K562 (cell line): ENCODE data around the gene CSNK1G3. TPM values are rescaled to one million over a fixed set of nuclear protein-coding genes. Genes with fewer than 3 reads are reported as not detected.

Experiments
- ATAC-seq: fragments of 200-7000 bp; cut with Tn5 transposase; 3 replicates; pipeline ENCODE4 v1.9.1; 2020; ENCODE audit warnings: moderate library complexity
- BruUV-seq: library from RNA; stranded (reverse); fragments of 400-500 nt; replicated peaks from 2 replicates; lab custom pipeline; 2021; lab: Mats Ljungman, UMichigan
- CTCF ChIA-PET: fragments of 300-600 bp; formaldehyde crosslinking; extraction: SDS; loops from one replicate; lab custom pipeline; 2021; ENCODE audit warnings: low intra/inter-chr PET ratio; lab: Yijun Ruan, JAX
- POLR2A ChIA-PET: fragments of 300-600, 350-650 bp; sonication (Branson Sonifier 250); formaldehyde crosslinking; extraction: SDS; loops from one replicate; lab custom pipeline; 2021; ENCODE audit warnings: antibody characterized with exemption, inconsistent platforms; lab: Yijun Ruan, JAX
- DNase-seq, 4 experiments: peaks; one replicate each; pipeline versions ENCODE4 v3.0.0 to v3.0.0-alpha.2; 2011 to 2018; ENCODE audit warnings: low spot score in 3 of 4, mixed read lengths in 3 of 4; ENCODE audit errors: extremely low read depth in 1 of 4
- FAIRE-seq: peaks from 2 replicates; lab custom pipeline; 2011; peaks lifted over from hg19 to GRCh38; lab: Jason Lieb, UNC
- H2AFZ ChIP-seq: 2 replicates; pipeline ENCODE4 v1.6.0; 2011; ENCODE audit warnings: low read depth, low read length, control low read depth, inconsistent platforms
- H3K27ac ChIP-seq: fragments of 200-600 bp; 3 replicates; pipeline ENCODE4 v1.8.0; 2011; ENCODE audit warnings: low read depth, mild to moderate bottlenecking, control low read depth, inconsistent platforms, low read length, moderate library complexity, mixed read lengths; ENCODE audit errors: extremely low read depth
- H3K27me3 ChIP-seq, 2 experiments: fragments of 300-600 bp in 1 of 2; 2 replicates in 1 of 2; 3 replicates in 1 of 2; pipeline versions ENCODE4 v1.6.0 to v1.8.0; 2011; ENCODE audit warnings: inconsistent platforms in 2 of 2, low read length in 2 of 2, mild to moderate bottlenecking in 1 of 2, mixed read lengths in 1 of 2, moderate library complexity in 1 of 2; ENCODE audit not compliant: control insufficient read depth in 2 of 2, insufficient read depth in 2 of 2
- H3K36me3 ChIP-seq: fragments of 300-600 bp; 3 replicates; pipeline ENCODE4 v1.8.0; 2011; ENCODE audit warnings: mild to moderate bottlenecking, low read length, inconsistent platforms; ENCODE audit not compliant: control insufficient read depth, insufficient read depth
- H3K4me1 ChIP-seq, 2 experiments: fragments of 200-600 bp in 1 of 2; replicated peaks in 1 of 2; 2 replicates in 1 of 2; 3 replicates in 1 of 2; pipeline versions ENCODE4 v1.5.1 to v1.8.0; 2011; ENCODE audit warnings: inconsistent platforms in 2 of 2, low read length in 2 of 2, mild to moderate bottlenecking in 1 of 2, mixed read lengths in 1 of 2, moderate library complexity in 1 of 2; ENCODE audit not compliant: control insufficient read depth in 2 of 2, insufficient read depth in 2 of 2
- H3K4me2 ChIP-seq: 2 replicates; pipeline ENCODE4 v1.6.1; 2011; ENCODE audit warnings: low read length, control low read depth, inconsistent platforms, mixed read lengths; ENCODE audit not compliant: insufficient read depth
- H3K4me3 ChIP-seq: fragments of 200-600 bp; sonication (generic), shearing (Covaris generic); 2 replicates; pipeline ENCODE4 v1.5.1; 2016; ENCODE audit warnings: control low read depth, inconsistent platforms
- H3K79me2 ChIP-seq: fragments of 200-600 bp; 3 replicates; pipeline ENCODE4 v1.8.0; 2011; ENCODE audit warnings: low read length, inconsistent platforms; ENCODE audit not compliant: control insufficient read depth, insufficient read depth
- H3K9ac ChIP-seq, 2 experiments: 2 replicates each; pipeline versions ENCODE4 v1.6.0 to v1.6.1; 2011; ENCODE audit warnings: low read depth in 2 of 2, low read length in 2 of 2, control low read depth in 1 of 2, inconsistent platforms in 1 of 2, mild to moderate bottlenecking in 1 of 2, mixed read lengths in 1 of 2; ENCODE audit not compliant: insufficient read depth in 1 of 2
- H3K9me1 ChIP-seq: one replicate; pipeline ENCODE4 v1.6.0; 2011; ENCODE audit warnings: inconsistent platforms, mild to moderate bottlenecking, low read length, moderate library complexity; ENCODE audit not compliant: control insufficient read depth, insufficient read depth
- H3K9me3 ChIP-seq: replicated peaks from 2 replicates; pipeline ENCODE4 v1.5.1; 2011; ENCODE audit warnings: low read depth, low read length, inconsistent platforms; ENCODE audit not compliant: control insufficient read depth, insufficient read depth
- H4K20me1 ChIP-seq: replicated peaks from 2 replicates; pipeline ENCODE4 v1.6.1; 2011; ENCODE audit warnings: low read length, inconsistent platforms, mixed read lengths; ENCODE audit not compliant: control insufficient read depth, insufficient read depth
- C11orf30 ChIP-seq: fragments of 450-650 bp; IDR thresholded peaks from 2 replicates; pipeline ENCODE4 v1.6.1; 2016; ENCODE audit warnings: low read depth, mild to moderate bottlenecking
- ELF2 ChIP-seq: fragments of 250-450 bp; sonication (Bioruptor Pico); IDR thresholded peaks from 2 replicates; pipeline ENCODE4 v1.5.0; 2021; ENCODE audit warnings: mild to moderate bottlenecking
- FOXK2 ChIP-seq, 2 experiments: fragments of 450-650 bp; IDR thresholded peaks in 1 of 2; conservative IDR thresholded peaks in 1 of 2; 2 replicates each; pipeline ENCODE4 v1.6.1; 2016; ENCODE audit warnings: low read depth in 2 of 2, mild to moderate bottlenecking in 1 of 2
- MAFG ChIP-seq: fragments of 450-650 bp; conservative IDR thresholded peaks from 2 replicates; pipeline ENCODE4 v1.6.1; 2016; ENCODE audit warnings: missing genetic modification characterization, missing compliant biosample characterization
- RCOR1 ChIP-seq, 2 experiments: IDR thresholded peaks; 2 replicates each; pipeline ENCODE4 v1.6.1; 2012; ENCODE audit warnings: low read depth in 2 of 2, low read length in 2 of 2, borderline replicate concordance in 1 of 2, improper control_type of control experiment in 1 of 2
- ZFP1 ChIP-seq: fragments of 450-650 bp; formaldehyde crosslinking; IDR thresholded peaks from 2 replicates; pipeline ENCODE4 v1.4.0; 2020; ENCODE audit warnings: mild to moderate bottlenecking, mixed read lengths
- ZNF316 ChIP-seq: fragments of 450-650 bp; IDR thresholded peaks from 2 replicates; pipeline ENCODE4 v1.6.1; 2016
- ZNF644 ChIP-seq: fragments of 200-800 bp; sonication (Bioruptor generic); IDR thresholded peaks from 2 replicates; pipeline ENCODE4 v1.6.1; 2016; ENCODE audit warnings: low read depth, missing genetic modification characterization, missing compliant biosample characterization
- WGBS: fragments of 100-300 bp; shearing (Covaris generic); methylation state at CpG from one replicate; pipeline ENCODE4 v1.1.6; 2016; ENCODE audit warnings: low coverage, mixed read lengths; ENCODE audit not compliant: insufficient coverage; ENCODE audit errors: missing lambda C conversion rate; 5-methylcytosine and 5-hydroxymethylcytosine counted together
- in situ Hi-C: fragments of 300-500 bp; cut with MboI; formaldehyde crosslinking; loops from 4 replicates; pipeline ENCODE4 v1.15.0; 2018; ENCODE audit warnings: inconsistent platforms, mixed read lengths
- intact Hi-C: fragments of 100-400 bp; cut with micrococcal nuclease; formaldehyde crosslinking; loops from 2 replicates; pipeline ENCODE4 v1.14.2; 2022
- polyA plus RNA-seq, 8 experiments: library from polyadenylated mRNA; depleted of rRNA in 4 of 8; stranded (reverse) in 5 of 8; unstranded in 3 of 8; fragments of >200 nt; fragmentation: Nextera tagmentation in 2 of 8; fragmentation: Illumina TruSeq in 1 of 8; extraction: Ambion mirVana in 2 of 8; extraction: Trizol in 1 of 8; gene quantifications; 2 replicates each; pipeline versions ENCODE4 v1.2.1 to v1.2.3, GENCODE V29; 2011 to 2014; ENCODE audit warnings: inconsistent platforms in 1 of 8, missing spikeins in 1 of 8
- total RNA-seq, 7 experiments: library from RNA; depleted of rRNA in 6 of 7; stranded (reverse); fragments of >200 nt in 6 of 7; fragmentation: Illumina TruSeq in 2 of 7; extraction: Trizol in 2 of 7; gene quantifications; 2 replicates each; pipeline versions ENCODE4 v1.2.1 to v1.2.3, GENCODE V29; 2011 to 2021; ENCODE audit warnings: low replicate concordance in 1 of 7
- TF ChIP-seq, protein P1 (sequence below): fragments of 450-650 bp; formaldehyde crosslinking; IDR thresholded peaks from 2 replicates; pipeline ENCODE4 v1.4.0; 2022; ENCODE audit warnings: missing genetic modification characterization

CSNK1G3 gene
- total and polyA plus RNA-seq, 9 of the 15 experiments (the other 6 are each of a cell fraction or from before 2014, with no cell fraction given), result 8.3 to 27.6 (median 16.5) TPM

DNA sequence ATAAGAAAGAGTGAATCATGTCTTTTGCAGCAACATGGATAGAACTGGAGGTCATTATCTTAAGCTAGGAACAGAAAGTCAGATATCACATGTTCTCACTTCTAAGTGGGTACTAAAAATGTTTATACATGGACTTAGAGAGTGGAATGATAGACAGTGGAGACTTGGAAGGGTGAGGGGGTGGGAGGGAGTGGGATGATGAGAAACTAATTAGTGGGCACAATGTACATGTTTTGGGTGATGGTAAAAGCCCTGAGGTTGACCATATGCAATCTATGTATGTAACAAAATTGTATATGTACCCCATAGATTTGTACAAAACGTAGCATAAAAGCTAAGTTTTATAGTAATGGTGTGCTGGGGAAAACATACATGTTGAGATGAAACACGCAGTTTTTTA lies 25.3 kb downstream of the CSNK1G3 start:
- FAIRE-seq, result no peak
- CTCF ChIA-PET, result no interaction called here
- no peak overlapping the region for H3K9ac ChIP-seq

DNA sequence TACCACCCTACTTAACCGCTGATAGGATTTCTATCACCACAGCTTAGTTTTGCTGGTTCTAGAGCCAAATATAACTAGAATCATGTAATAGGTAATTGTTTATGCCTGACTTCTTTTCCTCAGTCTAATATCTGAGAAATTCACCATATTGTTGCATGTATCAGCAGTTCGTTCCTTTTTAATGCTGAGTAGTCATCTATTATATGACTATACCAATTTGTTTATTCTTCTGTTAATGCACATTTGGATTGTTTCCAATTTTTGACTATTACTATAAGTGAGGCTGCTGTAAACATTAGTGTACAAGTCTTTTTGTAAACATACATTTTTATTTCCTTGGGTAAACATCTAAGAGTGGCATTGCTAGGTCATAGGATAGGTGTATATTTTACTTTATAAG lies 25.9 kb downstream of the CSNK1G3 start:
- Histone ChIP-seq H3K9ac (no peak overlapping the region), H3K36me3 (no peaks in the 10 kb centered on the region), H3K9me1 (no peaks in the 10 kb centered on the region), H4K20me1 (no peaks in the 10 kb centered on the region), H3K4me1 (no peaks in the 10 kb centered on the region), H3K79me2 (peaks cover 9% of the 10 kb centered on the region; the same call in 2 of the 3 replicates), H3K27ac (no peak overlapping the region), H3K4me3 (no peak overlapping the region), H2AFZ (no peak overlapping the region), H3K27me3 (no peaks in the 10 kb centered on the region), H3K4me2 (no peak overlapping the region), H3K9me3 (no peaks in the 10 kb centered on the region)
- intact Hi-C loops, result no loop called here
- ChIA-PET CTCF (no interaction called here), POLR2A (no interaction called here)
- TF ChIP-seq, protein P1, sequence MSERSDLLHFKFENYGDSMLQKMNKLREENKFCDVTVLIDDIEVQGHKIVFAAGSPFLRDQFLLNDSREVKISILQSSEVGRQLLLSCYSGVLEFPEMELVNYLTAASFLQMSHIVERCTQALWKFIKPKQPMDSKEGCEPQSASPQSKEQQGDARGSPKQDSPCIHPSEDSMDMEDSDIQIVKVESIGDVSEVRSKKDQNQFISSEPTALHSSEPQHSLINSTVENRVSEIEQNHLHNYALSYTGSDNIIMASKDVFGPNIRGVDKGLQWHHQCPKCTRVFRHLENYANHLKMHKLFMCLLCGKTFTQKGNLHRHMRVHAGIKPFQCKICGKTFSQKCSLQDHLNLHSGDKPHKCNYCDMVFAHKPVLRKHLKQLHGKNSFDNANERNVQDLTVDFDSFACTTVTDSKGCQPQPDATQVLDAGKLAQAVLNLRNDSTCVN (CRISPR knock-in tag), result no peak
- peak; percentile 56 for TF ChIP-seq C11orf30
- TF ChIP-seq MAFG (tag), result peak; percentile 59
- peak; percentile 73 for TF ChIP-seq ZNF316
- no peak for TF ChIP-seq ZNF644 (tag)
- no peak for ATAC-seq
- FAIRE-seq, result no peak
- 65% methylated on average over 2 of the region's 2 CpGs for WGBS
- DNase-seq, result no peak
- BruUV-seq, result no TSS peak
- in situ Hi-C loops, result no loop called here

More for the DNA sequence above, 25.3 kb downstream of the CSNK1G3 start:
- no peak for DNase-seq
- Histone ChIP-seq H3K79me2 (peaks cover 8% of the 10 kb centered on the region; the same call in 2 of the 3 replicates), H3K27ac (no peak overlapping the region), H3K4me1 (no peaks in the 10 kb centered on the region), H3K4me2 (no peak overlapping the region), H3K9me3 (no peaks in the 10 kb centered on the region), H2AFZ (no peak overlapping the region), H3K36me3 (no peaks in the 10 kb centered on the region), H4K20me1 (no peaks in the 10 kb centered on the region), H3K9me1 (no peaks in the 10 kb centered on the region), H3K4me3 (no peak overlapping the region), H3K27me3 (no peaks in the 10 kb centered on the region)
- TF ChIP-seq RCOR1 (IDR thresholded peaks at IDR 0.05; ENCODE audit: borderline replicate concordance in 1 of 2, low read depth in 2 of 2, low read length in 2 of 2), result no peak
- TF ChIP-seq FOXK2 (conservative IDR thresholded peaks at IDR 0.05 in 1 of 2, IDR thresholded peaks at IDR 0.05 in 1 of 2; ENCODE audit: low read depth in 2 of 2), result no peak
- TF ChIP-seq ELF2 (CRISPR knock-in tag), result no peak
- no peak for TF ChIP-seq ZFP1 (CRISPR knock-in tag)
- no peak for ATAC-seq
- no TSS peak for BruUV-seq
- in situ Hi-C loops (no loop called here), intact Hi-C loops (no loop called here)
- POLR2A ChIA-PET, result interaction anchor here (1.2 kb wide), 1 partner anchor 15 kb away, joined by 3 read pairs; no protein-coding TSS in a partner anchor
- 31% methylated on average over 2 of the region's 2 CpGs for WGBS
